Sciatic nerve (tissue), 2 donors: ENCODE measurements around the gene GZF1. TPM values are rescaled to one million over a fixed set of nuclear protein-coding genes. Genes with fewer than 3 reads are reported as not detected.

Source experiments
- ATAC-seq: fragments of 200-7000 bp; cut with Tn5 transposase; one replicate; pipeline ENCODE4 v1.9.1; 2020; ENCODE audit warnings: mild to moderate bottlenecking, moderate library complexity
- DNase-seq: peaks from one replicate; pipeline ENCODE4 v3.0.0-alpha.2; 2020; ENCODE audit warnings: low spot score
- intact Hi-C: fragments of 100-400 bp; cut with DNase I; formaldehyde crosslinking; loops from one replicate; pipeline ENCODE4 v1.14.2; 2022
- total RNA-seq: library from RNA; stranded (reverse); fragmentation: NEBNext Ultra II Directional; extraction: Animal tissue kit (Norgen Biotek cat#: 25700); gene quantifications from one replicate; pipeline ENCODE4 v1.2.1, GENCODE V29; 2021
- donor health status: DM: no; HTN: no; CAD: no.
- donor health status: DM: no; HTN: no; CAD: no.

Gene GZF1
- total RNA-seq = 15.7 TPM

- DNase-seq (peak; percentile 99), ATAC-seq (peak; percentile 92)
- intact Hi-C loops = no loop called here
These were observed at the start of gene GZF1 for GRCh38 chr20:23361476-23362391. TSS of gene GZF1 (plus strand) at chr20:23362182. CDS start at chr20:23364384, 2,202 bp downstream.

DNA sequence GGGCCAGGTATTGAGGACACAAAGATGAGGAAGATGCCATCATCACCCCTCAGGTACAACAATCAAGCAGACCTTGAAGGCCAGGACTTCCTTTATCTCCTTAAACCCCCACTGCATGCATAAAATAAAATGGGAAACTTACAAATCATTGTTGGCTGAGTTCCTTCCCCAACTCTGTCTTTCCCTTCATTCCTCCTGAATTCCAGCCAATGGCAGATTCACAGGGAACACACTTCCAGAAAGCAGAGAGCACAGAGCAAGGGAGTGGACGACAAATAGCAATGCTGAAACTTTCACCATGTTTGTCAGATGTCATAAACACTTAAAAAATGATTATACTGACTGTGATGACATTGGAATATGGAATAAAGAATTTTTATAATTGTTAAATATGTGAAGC lies 48.7 kb upstream of the GZF1 start:
- no peak for DNase-seq
- no peak for ATAC-seq
- intact Hi-C loops = no loop called here

- peak; percentile 16 for ATAC-seq
- intact Hi-C loops = no loop called here
These were observed 47.3 kb upstream of the GZF1 start for GRCh38 chr20:23314699-23315098.

GRCh38 chr20:23315099-23315498 lies 46.9 kb upstream of the GZF1 start:
- DNase-seq (no peak), ATAC-seq (peak; percentile 95)
- intact Hi-C loops = no loop called here

More at GRCh38 chr20:23314699-23315098, 47.3 kb upstream of the GZF1 start:
- no peak for DNase-seq

DNA sequence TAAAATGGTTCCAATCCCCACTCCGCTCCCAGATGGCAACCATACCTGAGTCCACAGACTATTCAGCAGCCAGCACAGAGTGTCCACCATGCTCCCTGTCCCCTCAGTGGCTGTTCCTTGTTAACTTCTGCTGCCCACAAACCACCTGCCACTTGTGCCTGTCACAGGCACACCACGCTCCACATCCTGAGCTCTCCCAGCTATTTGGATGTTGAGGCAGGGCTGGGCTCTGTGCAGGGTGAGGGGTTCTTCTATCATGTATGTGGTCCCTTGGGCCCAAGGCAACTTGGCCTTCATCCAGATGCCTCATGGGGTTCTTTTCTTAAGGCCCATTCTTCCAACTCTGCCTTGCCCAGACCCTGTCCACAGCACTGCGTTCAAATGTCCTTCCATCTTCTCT lies 45.4 kb upstream of the GZF1 start:
- intact Hi-C loops = no loop called here
- DNase-seq (no peak), ATAC-seq (no peak)

DNA sequence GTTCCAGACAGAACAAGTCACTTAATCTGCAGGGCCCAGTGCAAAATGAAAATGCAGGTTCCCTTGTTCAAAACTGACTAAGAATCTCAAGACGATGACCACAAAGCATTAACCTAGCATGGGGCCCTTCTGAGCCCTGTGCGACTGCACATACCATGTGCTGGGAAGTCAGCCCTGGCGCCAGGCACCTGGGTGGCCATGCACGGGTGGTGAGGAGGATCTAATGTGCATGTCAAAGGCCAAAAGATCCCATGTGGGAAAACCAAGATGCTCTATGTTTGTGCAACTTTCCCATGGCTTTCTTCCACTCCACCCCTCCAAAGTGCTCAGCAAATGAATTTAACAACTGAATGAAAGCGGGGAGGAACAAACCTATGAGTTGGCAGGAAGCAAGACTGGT lies 44.9 kb upstream of the GZF1 start:
- DNase-seq = no peak
- intact Hi-C loops = no loop called here
- ATAC-seq = no peak

DNA sequence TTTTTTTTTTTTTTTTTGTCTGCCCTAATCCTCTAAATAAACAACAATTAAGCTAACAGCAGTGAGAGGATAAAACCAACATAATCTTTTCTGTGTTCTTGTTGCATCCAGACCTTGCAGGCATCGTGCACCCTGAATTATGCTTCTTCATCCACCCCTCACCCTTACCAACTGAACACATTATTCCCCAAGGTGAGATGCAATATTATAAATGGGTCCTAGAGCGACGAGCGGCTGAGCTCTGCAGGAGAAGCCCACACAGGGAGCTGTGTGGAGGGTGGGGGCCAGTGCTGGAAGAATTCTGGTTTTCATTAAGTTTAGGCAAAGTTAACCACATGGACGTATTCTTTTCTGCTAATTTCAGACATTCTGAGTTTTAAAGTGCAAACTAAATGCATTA lies 43.6 kb upstream of the GZF1 start:
- intact Hi-C loops = no loop called here
- ATAC-seq (no peak), DNase-seq (no peak)

DNA sequence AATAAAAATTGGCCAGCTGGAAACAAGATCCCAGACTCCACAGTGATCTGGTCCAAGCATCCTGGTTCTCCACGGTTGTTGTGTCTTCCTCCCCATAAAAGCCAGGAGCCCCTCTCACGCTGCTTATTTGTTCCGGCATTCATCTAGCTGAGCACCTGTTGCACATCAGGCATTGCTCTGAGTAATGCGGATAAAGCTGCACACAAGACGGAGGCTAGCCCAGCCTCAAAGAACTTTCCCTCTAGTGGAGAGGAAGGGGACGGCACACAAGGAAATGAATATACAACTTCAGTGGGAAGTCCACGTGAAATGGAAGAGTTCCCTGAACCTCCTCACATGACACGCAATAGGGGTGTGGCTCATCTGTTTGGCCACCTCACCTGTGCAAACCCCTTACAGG lies 41.7 kb upstream of the GZF1 start:
- ATAC-seq = no peak

GRCh38 chr20:23325107-23325506 lies 36.9 kb upstream of the GZF1 start:
- DNase-seq (no peak), ATAC-seq (no peak)
- intact Hi-C loops = no loop called here

More for the DNA sequence above, 41.7 kb upstream of the GZF1 start:
- intact Hi-C loops = loop anchor here (5.0 kb wide), 1 partner anchor 273 kb away; the partner anchor contains the start of gene THBD
- DNase-seq = no peak

DNA sequence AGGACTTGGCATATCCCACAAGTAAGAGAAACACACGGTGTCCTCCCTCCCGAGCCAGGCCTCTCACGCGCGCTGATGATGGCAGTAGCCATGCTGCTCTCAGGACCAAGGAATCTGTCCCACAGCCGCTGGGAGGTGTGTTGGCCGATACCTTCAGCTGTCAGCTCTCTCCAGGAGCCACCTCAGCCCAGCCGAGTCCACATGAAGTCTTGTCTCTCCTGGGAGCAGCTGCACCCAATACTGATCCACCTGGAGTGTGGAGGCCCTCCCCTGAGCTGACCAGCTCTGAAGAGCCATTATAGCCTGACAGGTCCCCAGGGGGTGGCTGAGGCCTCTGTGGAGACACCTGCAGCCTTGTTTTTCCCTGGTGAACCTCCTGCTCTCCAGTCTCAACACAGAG lies 35.2 kb upstream of the GZF1 start:
- intact Hi-C loops = no loop called here
- DNase-seq (no peak), ATAC-seq (no peak)

DNA sequence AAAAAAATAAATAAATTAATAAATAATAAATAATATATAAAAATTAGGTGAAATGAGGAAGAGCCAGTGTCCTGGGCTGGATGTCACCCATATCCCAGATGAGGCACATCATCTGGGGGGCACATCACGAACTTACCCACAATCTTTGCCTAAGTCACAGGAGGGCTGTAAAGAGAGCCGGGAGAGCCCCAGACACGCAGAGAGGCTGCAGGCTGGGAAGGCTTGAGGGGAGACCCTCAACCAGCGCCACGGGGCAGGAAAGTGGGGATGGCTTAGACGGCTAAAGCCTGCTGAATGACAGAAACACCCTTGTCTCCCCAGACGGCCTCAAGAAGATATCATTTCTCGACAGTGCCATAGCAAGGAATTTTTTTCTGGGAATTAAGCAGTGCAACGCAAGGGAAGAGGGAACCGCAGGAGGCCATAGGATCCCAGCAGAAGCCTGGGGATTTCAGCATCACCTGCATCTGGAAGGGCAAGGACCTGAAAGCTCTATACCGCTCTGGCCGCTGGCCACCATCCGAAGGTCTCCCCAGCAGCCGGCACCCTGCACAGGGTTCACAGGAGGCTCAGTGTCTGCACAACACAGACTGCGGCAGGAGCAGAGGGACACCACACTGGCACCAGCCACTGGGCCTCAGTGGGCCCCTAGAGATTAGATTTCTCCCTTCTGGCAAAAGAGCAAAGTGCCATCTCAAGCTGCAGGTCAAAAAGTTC lies 34.2 kb upstream of the GZF1 start:
- no peak for ATAC-seq
- no peak for DNase-seq
- intact Hi-C loops = no loop called here

- DNase-seq (no peak), ATAC-seq (no peak)
- intact Hi-C loops = no loop called here
These were observed 30.3 kb upstream of the GZF1 start for GRCh38 chr20:23331450-23332350.

DNA sequence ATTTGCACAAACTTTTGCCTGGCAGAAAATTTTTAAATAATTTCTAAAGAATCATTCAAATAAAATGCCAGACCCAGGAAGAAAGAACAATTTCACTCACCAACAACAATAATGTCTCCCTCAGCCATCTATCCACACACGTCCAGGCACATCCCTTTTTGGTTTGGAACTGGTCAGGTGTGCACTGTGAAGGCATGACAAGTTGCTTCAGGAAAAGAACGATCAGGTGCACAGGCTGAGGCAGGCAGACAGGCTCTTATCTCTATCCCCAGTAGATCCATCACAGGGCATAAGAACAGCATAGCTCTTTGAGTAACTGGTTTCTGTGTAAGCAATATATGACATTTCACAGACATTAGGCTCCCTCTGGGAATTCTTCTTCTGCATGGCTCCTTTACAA lies 29.5 kb upstream of the GZF1 start:
- ATAC-seq (no peak), DNase-seq (no peak)
- intact Hi-C loops = no loop called here

DNA sequence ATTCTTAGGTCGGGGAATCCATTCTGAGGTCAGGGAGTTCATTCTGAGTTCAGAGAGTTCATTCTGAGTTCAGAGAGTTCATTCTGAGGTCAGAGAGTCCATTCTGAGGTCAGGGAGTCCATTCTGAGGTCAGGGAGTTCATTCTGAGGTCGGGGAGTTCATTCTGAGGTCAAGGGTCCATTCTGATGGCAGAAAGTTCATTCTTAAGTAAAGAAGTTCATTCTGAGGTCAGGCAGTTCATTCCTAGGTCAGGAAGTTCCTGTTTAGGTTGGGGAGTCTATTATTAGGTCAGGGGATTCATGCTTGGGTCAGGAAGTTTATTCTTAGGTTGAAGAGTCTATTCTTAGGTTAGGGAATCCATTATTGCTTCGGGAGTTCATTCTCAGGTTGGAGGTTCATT lies 27.9 kb upstream of the GZF1 start:
- ATAC-seq = no peak
- DNase-seq = no peak
- intact Hi-C loops = no loop called here

DNA sequence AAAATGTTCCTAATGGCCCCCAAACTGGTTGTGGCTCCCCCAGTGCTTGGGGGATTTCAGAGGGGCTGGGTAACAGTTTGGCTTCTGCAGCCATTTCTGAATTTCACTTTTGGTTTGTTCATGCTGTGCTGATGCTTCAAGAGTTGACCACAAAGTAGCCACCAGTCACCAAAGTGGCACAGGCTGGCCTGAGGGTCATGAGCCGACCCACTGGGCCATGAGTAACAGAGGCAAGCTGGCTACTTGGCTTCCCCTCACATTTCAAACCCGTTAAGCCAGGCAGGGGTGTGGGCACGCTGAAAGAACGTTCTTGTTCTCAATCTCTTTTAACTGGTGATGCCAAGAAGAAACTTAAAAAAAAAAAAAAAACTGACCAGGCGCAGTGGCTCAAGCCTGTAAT lies 26.5 kb upstream of the GZF1 start:
- DNase-seq (no peak), ATAC-seq (no peak)
- intact Hi-C loops = no loop called here

DNA sequence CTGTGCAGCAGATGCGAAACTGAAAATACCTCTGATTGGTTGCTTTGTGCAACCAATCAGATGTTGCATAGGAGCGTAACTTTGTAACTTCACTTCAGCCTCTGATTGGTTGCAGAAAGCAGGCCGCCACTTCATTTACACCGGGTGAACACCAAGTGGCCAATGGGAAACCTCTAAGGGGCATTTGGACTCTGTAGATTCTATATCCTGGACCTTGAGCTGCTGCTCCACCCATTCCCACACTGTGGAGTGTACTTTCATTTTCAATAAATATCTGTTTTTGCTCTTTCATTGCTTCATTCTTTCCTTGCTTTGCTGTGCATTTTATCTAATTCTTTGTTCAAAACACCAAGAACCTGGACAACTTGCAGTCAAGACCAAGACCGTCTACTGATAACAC lies 25.5 kb upstream of the GZF1 start:
- ATAC-seq = no peak
- no peak for DNase-seq
- intact Hi-C loops = no loop called here

DNA sequence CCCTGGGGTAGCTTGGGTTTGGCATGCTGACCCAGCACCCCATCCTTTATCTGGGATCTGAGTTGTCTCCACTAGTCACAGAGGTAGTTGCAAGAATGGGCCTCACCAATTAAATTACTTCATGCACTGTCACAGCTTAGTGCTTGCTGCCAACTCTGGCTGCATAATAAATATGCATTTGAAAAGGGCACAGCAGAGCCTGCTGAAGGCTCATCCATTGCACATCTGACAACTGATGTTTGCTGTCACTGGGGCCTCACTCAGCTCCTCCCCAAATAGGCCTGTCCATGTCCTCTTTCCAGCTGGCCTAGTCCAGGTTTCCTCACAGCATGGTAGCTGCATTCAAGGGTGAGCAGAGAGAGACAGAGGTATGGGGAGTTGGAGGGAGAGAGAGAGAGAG lies 24.7 kb upstream of the GZF1 start:
- ATAC-seq = no peak
- intact Hi-C loops = no loop called here

DNA sequence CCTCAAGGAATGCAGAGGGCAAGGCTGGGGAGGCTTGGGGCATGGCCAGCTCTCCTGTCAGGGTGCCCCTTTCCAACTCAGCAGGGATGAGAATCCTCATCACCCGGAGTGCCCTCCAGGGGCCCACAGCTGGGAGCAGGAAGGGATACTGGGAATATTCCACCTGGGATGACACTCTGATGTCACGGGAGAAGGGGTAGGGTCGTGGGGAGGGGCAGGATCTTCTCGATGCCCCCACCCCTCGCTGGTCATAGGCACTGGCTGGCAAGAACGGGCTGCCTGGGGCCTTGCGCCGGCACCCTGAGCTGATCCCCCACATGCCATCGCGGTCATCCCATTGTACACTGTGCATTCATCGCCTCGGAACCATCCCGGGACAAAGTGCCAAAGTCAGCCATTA lies 22.0 kb upstream of the GZF1 start:
- DNase-seq (no peak), ATAC-seq (peak; percentile 44)
- intact Hi-C loops = loop anchor here (10.0 kb wide), 1 partner anchor 645 kb away; no protein-coding TSS in a partner anchor

More for the DNA sequence above, 24.7 kb upstream of the GZF1 start:
- DNase-seq = no peak

GRCh38 chr20:23340524-23340923 lies 21.5 kb upstream of the GZF1 start:
- intact Hi-C loops = loop anchor here (10.0 kb wide), 1 partner anchor 646 kb away; no protein-coding TSS in a partner anchor
- peak; percentile 81 for DNase-seq
- peak; percentile 90 for ATAC-seq
